T-helper 2 cell treated with Interferon-gamma antibody and Interleukin-4, amounts not matched to agents 5 μg/mL and 100 μg/mL, for 36 hours (primary cell): ENCODE results near the gene SARDH.
A peak's percentile ranks its signal among the peaks of the same experiment; 100 is the strongest.
"Not testable (repeated sequence)": the region's sequence is repeated elsewhere in the genome, so short reads cannot be mapped to it uniquely, and the experiment has no call there.

Source experiments
- DNase-seq: peaks from one replicate; pipeline ENCODE4 v3.0.0; 2021; ENCODE audit warnings: low spot score
- H3K27ac Mint-ChIP-seq: one replicate; pipeline ENCODE4 v1.8.0; 2021; ENCODE audit warnings: mild to moderate bottlenecking, mixed read lengths
- H3K27me3 Mint-ChIP-seq: one replicate; pipeline ENCODE4 v1.8.0; 2021; ENCODE audit warnings: low read depth, mixed read lengths
- H3K36me3 Mint-ChIP-seq: one replicate; pipeline ENCODE4 v1.8.0; 2021; ENCODE audit warnings: low read depth, mixed read lengths
- H3K4me1 Mint-ChIP-seq: one replicate; pipeline ENCODE4 v1.8.0; 2021; ENCODE audit warnings: low read depth, mixed read lengths
- H3K4me3 Mint-ChIP-seq: one replicate; pipeline ENCODE4 v1.8.0; 2022; ENCODE audit warnings: mild to moderate bottlenecking, moderate library complexity, mixed read lengths
- H3K9me3 Mint-ChIP-seq: one replicate; pipeline ENCODE4 v1.8.0; 2021; ENCODE audit warnings: mixed read lengths

Gene SARDH

DNA sequence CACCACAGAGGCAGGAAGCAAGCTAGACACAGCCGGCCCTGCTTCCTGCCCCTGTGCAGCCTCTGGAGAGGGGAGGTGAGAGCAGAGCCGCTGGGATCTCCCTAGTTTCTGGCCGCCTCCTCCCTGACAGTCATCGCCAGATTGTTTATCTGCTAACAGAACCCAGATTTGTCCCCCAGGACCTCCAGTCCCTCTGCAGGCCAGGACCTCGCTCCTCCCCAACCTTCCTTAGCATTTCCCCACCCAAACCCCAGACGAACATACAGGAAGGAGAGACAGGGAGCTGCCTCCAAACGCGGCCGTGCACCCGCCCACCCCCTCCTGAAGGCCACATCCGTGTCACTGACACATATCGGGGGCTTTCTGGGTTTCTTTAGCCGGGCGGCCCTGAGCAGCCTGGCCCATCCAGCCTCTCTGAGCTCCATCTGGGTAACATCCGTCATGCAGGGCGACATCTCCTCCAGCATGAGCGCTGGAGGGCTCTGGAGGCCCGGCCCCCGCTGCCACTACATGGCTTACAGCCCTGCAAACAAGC, 54.5 kb downstream of the SARDH start:
- H3K4me3 Mint-ChIP-seq, result peak overlapping the region; percentile 82
- peak overlapping the region; percentile 98 for H3K27ac Mint-ChIP-seq
- H3K4me1 Mint-ChIP-seq, result peaks cover 20% of the 10 kb centered on the region
- H3K27me3 Mint-ChIP-seq, result no peaks in the 10 kb centered on the region
- peak; percentile 41 for DNase-seq
- H3K36me3 Mint-ChIP-seq, result no peaks in the 10 kb centered on the region
- H3K9me3 Mint-ChIP-seq, result no peaks in the 10 kb centered on the region

DNA sequence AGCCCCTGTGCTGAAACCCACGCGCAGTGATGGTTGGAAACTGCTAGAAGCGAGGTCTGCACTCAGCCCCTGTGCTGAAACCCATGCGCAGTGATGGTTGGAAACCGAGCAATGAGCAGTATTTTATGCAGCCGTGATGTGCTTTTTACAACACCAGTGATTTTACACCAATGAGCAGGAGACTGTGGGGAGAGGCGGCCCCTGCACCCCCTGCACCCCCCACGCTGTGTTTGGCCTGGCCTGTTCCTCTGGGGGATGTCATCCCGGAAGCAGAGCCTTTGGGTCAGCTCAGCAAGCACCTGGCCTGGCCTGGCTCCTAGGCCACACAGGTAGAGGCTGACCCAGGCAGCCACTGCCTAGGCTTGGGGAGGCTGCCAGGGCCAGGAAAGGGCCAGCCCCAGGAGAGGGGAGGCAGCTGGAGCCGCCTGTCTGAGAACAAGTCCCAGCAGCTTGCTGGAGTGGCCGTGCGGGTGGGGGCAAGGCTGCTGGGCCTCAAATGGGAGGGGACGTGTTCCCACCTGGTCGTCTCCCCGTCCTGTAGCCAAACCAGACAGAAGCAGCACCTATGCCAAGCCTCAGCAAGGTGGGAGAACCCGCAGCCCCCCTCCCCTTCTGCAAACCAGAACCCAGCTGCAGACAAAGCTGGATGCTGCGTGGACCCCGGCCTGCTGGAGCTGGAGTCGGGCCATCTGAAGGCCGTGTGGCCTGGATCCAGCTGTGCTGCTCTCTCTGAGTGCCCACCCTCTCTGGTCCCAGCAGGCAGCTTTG, 55.1 kb downstream of the SARDH start:
- Mint-ChIP-seq H3K9me3 (no peaks in the 10 kb centered on the region), H3K27ac (peak overlapping the region; percentile 98), H3K27me3 (no peaks in the 10 kb centered on the region), H3K4me1 (peaks cover 25% of the 10 kb centered on the region), H3K36me3 (no peaks in the 10 kb centered on the region), H3K4me3 (peak overlapping the region; percentile 82)
- no peak for DNase-seq

DNA sequence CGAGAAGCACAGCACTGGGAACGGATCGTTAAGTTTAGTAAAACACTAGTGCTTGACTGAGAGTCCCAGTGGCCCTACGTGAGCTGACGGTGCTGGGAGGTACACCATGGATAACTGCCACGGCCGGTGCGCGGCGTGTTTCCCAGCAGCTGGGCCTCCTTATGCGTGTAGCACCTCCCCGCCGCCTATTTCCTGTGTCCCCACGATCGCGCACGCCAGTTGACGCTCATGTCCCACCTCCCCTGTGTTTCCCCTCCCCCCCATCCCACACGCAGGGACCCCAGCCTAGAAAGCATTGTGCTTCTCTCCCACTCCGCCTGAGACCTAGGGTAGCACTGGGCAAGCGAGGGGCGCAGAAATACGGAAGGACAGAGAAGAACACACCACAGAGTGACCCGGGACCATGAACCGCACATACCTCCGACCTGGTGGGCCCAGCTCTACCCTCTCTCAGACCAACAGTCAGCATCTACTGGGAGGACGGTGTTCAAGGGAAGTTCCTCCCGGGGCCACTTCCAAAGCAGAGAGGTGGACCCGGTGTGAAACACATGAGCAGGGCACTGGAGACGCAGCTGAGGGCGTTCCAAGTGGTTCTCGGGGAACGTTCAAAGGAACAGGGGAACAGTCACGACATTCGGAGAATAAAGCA, 56.4 kb downstream of the SARDH start:
- Mint-ChIP-seq H3K9me3 (no peaks in the 10 kb centered on the region), H3K4me3 (no peak overlapping the region), H3K36me3 (no peaks in the 10 kb centered on the region), H3K27ac (no peak overlapping the region), H3K27me3 (no peaks in the 10 kb centered on the region), H3K4me1 (peaks cover 34% of the 10 kb centered on the region)
- DNase-seq, result no peak

DNA sequence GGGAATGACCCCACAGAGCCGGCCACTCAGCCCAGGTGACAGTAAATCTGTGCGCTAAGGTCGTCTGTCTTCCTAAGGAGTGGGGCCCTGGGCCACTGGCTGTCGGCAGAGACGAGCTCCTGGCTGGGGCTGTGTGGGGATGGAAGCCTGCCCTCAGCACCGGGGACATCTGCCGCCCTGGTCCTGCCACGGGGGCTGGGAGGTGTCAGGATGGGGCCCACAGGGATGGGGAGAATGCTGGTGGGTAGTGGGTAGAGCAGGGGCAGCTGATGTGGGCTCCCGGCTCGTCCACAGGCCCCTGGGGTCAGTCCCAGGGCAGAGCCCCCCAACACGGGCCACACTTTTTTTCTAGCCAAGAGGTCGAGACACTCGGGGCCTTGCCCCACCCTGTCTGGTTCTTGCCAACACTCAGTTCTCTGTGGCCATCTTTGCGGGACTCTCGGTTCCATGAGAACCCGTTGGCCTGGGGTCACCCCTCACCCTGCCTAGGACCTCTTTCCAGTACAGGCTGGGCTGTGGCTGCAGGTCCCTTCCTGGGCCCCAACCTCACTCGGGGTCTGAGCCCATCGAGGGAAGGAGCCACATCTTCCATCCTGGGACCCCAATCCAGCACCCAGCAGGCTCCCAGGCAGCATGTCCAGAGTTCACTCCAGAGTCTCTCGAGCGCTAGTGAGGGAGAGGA, 57.0 kb downstream of the SARDH start:
- Mint-ChIP-seq H3K4me3 (no peak overlapping the region), H3K4me1 (peaks cover 40% of the 10 kb centered on the region), H3K27ac (no peak overlapping the region), H3K9me3 (no peaks in the 10 kb centered on the region), H3K27me3 (no peaks in the 10 kb centered on the region), H3K36me3 (no peaks in the 10 kb centered on the region)
- DNase-seq, result no peak

DNA sequence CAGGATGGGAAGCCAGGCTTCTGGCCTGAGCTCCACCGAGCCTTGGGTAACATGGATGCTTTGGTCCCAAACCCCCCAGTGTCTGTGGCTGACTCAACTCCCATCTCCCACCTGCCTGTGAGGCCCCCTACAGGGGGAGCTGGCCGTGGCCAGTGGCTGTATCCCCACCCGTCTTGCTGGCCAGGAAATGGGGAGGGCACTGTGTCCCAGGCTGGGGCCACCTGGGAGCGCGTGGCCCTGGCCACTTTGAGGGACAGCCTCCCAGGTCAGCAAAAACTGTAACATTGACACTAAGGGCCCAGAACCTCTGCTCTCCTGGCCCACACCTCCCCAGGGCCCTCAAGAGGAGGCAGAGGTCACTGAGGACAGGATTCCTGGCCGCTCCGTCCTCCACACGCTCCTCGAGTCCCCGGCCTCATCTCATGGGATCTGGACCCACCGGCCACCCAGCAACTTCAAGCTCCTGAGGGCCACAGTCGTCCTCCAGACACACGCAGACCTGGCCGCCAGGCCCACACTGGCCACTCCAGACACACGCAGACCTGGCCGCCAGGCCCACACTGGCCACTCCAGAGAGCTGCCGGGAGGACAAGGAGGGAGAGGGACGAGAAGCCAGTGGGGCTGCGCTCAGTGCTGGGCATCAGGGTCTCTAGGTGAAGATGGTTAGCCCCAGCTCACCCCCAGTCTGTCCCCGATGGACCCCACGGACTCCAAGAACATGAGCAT, 57.7 kb downstream of the SARDH start:
- Mint-ChIP-seq H3K36me3 (no peaks in the 10 kb centered on the region), H3K27me3 (no peaks in the 10 kb centered on the region), H3K27ac (no peak overlapping the region), H3K9me3 (no peaks in the 10 kb centered on the region), H3K4me1 (peaks cover 46% of the 10 kb centered on the region), H3K4me3 (no peak overlapping the region)
- DNase-seq, result no peak

DNA sequence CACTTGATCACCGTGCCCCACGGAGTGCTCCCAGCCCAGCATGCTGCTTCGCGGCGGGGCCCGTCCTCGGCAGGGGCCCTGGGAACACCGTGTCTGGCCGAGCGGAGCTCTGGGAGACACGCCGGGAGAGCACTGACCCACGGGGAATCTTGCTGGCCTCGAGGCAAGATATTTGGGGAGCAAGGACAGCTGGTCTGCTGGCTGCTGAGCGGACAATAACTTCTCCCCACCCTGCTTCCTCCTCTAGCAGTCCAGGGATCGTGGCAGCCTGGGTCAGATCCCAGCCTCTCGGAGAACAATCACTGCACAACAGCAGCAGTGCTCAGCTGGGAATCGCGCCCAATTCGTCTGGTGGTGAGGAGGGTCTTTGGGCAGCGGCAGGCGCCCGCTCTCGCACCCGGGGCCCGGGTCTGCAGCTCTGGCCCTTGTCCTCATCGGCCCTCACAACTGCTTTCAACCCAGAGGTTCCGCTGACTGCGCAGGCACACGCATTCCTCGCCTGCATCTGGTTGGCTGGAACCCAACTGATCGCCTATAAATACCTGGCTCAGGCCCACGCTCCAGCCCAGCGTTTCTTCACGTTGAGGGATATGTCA, 58.6 kb downstream of the SARDH start:
- Mint-ChIP-seq H3K36me3 (no peaks in the 10 kb centered on the region), H3K4me1 (peaks cover 50% of the 10 kb centered on the region), H3K27me3 (no peaks in the 10 kb centered on the region)

DNA sequence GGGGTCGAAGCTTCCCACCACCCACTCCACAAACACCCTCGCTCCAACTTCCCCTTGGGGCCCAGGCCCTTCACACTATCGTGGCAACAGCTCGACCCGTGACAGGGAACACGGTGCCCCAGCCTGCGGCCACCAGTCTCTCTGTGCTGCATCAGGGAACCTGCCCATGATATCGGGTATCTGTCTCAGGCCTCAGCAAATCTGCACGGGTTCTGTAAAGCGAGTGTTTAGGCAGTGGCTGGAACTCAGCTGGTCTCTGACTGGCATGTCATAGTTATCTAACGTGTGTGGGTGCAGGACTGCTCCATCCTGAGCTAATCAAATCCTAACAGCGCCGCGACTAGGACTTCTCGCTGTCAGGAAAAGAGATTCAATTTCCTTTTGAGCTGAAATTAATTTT, 59.1 kb downstream of the SARDH start:
- Mint-ChIP-seq H3K36me3 (no peaks in the 10 kb centered on the region), H3K27me3 (no peaks in the 10 kb centered on the region), H3K4me3 (no peak overlapping the region), H3K9me3 (no peaks in the 10 kb centered on the region), H3K27ac (peak overlapping the region; percentile 84), H3K4me1 (peaks cover 46% of the 10 kb centered on the region)
- no peak for DNase-seq

More for the DNA sequence above, 58.6 kb downstream of the SARDH start:
- no peak for DNase-seq
- H3K9me3 Mint-ChIP-seq, result no peaks in the 10 kb centered on the region
- H3K4me3 Mint-ChIP-seq, result no peak overlapping the region
- no peak overlapping the region for H3K27ac Mint-ChIP-seq

DNA sequence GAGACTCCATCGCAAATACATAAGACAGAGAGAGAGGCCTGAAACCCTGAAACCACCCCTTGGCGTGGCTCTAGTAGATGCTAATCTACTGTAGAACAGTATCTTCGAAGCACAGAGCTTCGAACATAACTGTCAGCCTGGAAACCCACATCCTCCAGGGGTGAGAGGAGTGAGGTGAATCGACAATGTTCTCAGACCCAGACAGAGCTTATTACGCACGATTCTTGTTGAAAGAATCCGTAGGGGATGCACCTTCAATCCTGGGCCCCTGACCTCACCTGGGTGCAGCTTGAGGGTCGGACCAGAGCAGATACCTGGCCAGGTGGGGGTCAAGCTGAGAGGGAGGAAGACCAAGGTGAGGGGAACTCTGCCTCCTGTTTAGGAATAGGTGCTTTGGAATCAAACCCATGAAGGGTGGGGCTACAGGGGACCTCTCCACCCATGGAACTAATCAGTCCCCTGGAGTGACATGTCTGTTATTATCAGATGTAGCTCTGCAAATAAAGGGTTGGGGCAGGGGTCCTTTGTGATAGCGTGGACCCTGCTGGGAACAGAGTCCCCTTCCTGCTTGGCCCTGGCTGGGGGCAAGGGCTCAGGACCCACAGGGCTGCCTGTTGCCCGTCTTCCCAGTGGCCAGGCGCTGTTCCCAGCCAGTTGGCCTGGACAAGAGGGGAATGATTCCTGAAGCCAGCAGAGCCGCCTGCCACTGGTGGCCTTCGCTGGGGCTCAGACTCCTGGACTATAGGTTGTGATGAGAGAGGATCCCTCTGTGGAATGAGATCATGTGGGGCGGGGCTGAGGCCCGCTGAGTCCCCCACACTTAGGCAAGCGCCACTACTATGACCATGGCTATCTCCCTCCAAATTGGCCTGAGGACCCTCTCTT, 60.8 kb downstream of the SARDH start:
- Mint-ChIP-seq H3K4me3 (peak overlapping the region; percentile 82), H3K36me3 (no peaks in the 10 kb centered on the region), H3K27me3 (no peaks in the 10 kb centered on the region), H3K4me1 (peaks cover 36% of the 10 kb centered on the region), H3K27ac (peak overlapping the region; percentile 98), H3K9me3 (no peaks in the 10 kb centered on the region)
- peak; percentile 67 for DNase-seq

DNA sequence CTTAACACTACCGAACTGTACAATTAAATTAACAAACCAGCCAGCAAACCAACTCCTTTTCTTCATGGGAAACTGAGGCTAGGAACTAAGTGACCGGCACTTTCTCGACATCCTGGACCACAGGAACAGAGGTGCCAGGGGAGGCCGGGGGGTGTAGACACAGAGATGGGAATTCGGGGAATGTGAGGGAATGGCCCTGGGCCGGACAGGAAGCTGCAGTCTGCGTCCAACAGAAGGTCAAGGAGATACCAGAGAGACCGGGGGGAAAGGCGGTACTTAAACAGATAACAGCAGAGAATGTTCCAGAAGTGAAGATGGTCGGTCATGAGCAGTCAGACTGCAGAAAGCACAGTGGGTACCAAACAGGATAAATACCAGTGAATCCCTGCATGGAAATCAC, 61.7 kb downstream of the SARDH start:
- no peak for DNase-seq
- peak overlapping the region; percentile 47 for H3K4me3 Mint-ChIP-seq
- peak overlapping the region; percentile 98 for H3K27ac Mint-ChIP-seq
- H3K36me3 Mint-ChIP-seq, result no peaks in the 10 kb centered on the region
- H3K4me1 Mint-ChIP-seq, result peaks cover 35% of the 10 kb centered on the region
- no peaks in the 10 kb centered on the region for H3K27me3 Mint-ChIP-seq
- no peaks in the 10 kb centered on the region for H3K9me3 Mint-ChIP-seq

DNA sequence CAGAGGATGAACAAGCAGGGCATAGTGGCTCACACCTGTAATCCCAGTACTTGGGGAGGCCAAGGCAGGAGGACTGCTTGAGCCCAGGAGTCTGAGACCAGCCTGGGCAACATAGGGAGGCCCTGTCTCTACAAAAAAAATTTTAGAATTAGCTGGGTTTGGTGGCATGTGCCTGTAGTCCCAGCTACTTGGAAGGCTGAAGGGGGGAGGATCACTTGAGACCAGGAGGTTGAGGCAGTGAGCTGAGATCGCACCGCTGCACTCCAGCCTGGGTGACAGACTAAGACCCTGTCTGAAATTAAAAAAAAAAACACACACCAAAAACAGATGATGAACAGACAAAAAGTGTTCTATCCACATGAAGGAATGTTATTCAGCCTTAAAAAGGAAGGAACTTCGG, 62.4 kb downstream of the SARDH start:
- not testable (repeated sequence) for H3K27me3 Mint-ChIP-seq, DNase-seq, H3K9me3 Mint-ChIP-seq, H3K36me3 Mint-ChIP-seq
- Mint-ChIP-seq H3K4me3 (peak overlapping the region; percentile 47), H3K4me1 (peaks cover 35% of the 10 kb centered on the region), H3K27ac (peak overlapping the region; percentile 98)

DNA sequence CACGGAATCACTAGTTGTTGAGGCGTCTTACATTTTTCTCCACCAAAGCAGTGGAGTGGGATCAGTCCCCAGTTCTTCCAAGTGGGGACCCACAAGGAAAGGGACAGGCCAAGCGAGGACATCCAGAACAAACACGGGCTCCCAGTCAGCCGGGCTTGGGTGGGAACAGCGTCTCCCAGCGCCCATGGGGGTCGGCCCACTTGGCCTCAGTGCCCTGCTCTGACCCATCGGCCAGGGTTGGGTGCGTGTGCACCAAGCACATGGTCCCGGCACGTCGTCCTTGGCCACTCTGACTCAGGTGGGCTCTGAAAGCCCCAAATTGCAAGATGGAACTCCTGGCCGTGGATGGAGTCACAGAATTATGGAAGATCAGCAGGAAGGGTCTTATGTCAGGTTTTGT, 64.1 kb downstream of the SARDH start:
- H3K36me3 Mint-ChIP-seq, result no peaks in the 10 kb centered on the region
- no peaks in the 10 kb centered on the region for H3K27me3 Mint-ChIP-seq
- H3K27ac Mint-ChIP-seq, result no peak overlapping the region
- no peak overlapping the region for H3K4me3 Mint-ChIP-seq
- no peaks in the 10 kb centered on the region for H3K9me3 Mint-ChIP-seq
- H3K4me1 Mint-ChIP-seq, result peaks cover 34% of the 10 kb centered on the region
- DNase-seq, result no peak

DNA sequence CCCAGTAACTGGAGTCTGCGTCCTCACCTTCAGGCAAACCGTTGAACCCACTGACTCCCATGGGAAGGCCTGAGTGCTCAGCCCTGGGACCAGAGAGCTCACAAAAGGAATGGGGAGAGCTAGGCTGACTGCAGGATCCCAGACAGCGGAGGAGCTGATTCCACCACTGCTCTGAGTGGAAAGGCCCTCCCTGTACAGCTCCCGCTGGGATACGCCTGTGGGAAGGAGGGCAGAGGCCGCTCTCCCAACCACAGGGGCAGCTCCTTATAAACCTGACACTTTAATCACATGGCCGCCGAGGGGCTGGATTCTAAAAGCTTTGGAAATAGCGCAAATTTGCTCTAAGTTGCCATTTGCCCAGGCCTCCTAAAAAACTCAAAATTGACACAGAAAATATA, 64.9 kb downstream of the SARDH start:
- no peaks in the 10 kb centered on the region for H3K27me3 Mint-ChIP-seq
- H3K9me3 Mint-ChIP-seq, result no peaks in the 10 kb centered on the region
- H3K4me3 Mint-ChIP-seq, result no peak overlapping the region
- H3K27ac Mint-ChIP-seq, result no peak overlapping the region
- DNase-seq, result no peak
- peaks cover 26% of the 10 kb centered on the region for H3K4me1 Mint-ChIP-seq
- no peaks in the 10 kb centered on the region for H3K36me3 Mint-ChIP-seq
